Keratinocyte (primary cell): ENCODE data around the gene OMP. TPM values are rescaled to one million over a fixed set of nuclear protein-coding genes. Genes with fewer than 3 reads are reported as not detected.

ENCODE experiments used
- DNase-seq: peaks from one replicate; pipeline ENCODE4 v3.0.0-alpha.2; 2011; ENCODE audit warnings: low read depth, missing footprints, low spot score
- FAIRE-seq: peaks from 2 replicates; lab custom pipeline; 2011; peaks lifted over from hg19 to GRCh38; lab: Jason Lieb, UNC
- H2AFZ ChIP-seq: 2 replicates; pipeline ENCODE4 v1.6.0; 2012; ENCODE audit warnings: low read length, control low read depth, inconsistent platforms; ENCODE audit not compliant: control insufficient read depth
- H3K27ac ChIP-seq: 2 replicates; pipeline ENCODE4 v1.5.1; 2011; ENCODE audit warnings: low read length; ENCODE audit not compliant: control insufficient read depth, insufficient read depth
- H3K27me3 ChIP-seq: 3 replicates; pipeline ENCODE4 v1.6.0; 2011; ENCODE audit warnings: low read length; ENCODE audit not compliant: control insufficient read depth, insufficient read depth; ENCODE audit errors: extremely low read depth
- H3K36me3 ChIP-seq, 2 experiments: 2 replicates in 1 of 2; 3 replicates in 1 of 2; pipeline ENCODE4 v1.5.1; 2011; ENCODE audit warnings: low read length in 2 of 2, mild to moderate bottlenecking in 1 of 2; ENCODE audit not compliant: control insufficient read depth in 2 of 2, insufficient read depth in 2 of 2; ENCODE audit errors: extremely low read depth in 1 of 2
- H3K4me1 ChIP-seq: 3 replicates; pipeline ENCODE4 v1.5.1; 2011; ENCODE audit warnings: low read length; ENCODE audit not compliant: control insufficient read depth, insufficient read depth; ENCODE audit errors: extremely low read depth
- H3K4me2 ChIP-seq: 3 replicates; pipeline ENCODE4 v1.6.0; 2011; ENCODE audit warnings: low read depth, low read length; ENCODE audit not compliant: control insufficient read depth, insufficient read depth; ENCODE audit errors: extremely low read depth
- H3K4me3 ChIP-seq, 3 experiments: fragments of 200-600 bp in 1 of 3; sonication (generic) in 1 of 3; 2 replicates in 2 of 3; 3 replicates in 1 of 3; pipeline ENCODE4 v1.5.1; 2011 to 2016; ENCODE audit warnings: low read length in 3 of 3, mild to moderate bottlenecking in 3 of 3, control low read depth in 2 of 3, inconsistent platforms in 1 of 3, low read depth in 1 of 3, mixed read lengths in 1 of 3, mixed run types in 1 of 3, moderate library complexity in 1 of 3; ENCODE audit not compliant: control insufficient read depth in 2 of 3, insufficient read depth in 2 of 3; ENCODE audit errors: extremely low read depth in 1 of 3
- H3K79me2 ChIP-seq: 2 replicates; pipeline ENCODE4 v1.6.0; 2012; ENCODE audit warnings: low read length; ENCODE audit not compliant: control insufficient read depth, insufficient read depth
- H3K9ac ChIP-seq: 3 replicates; pipeline ENCODE4 v1.6.0; 2011; ENCODE audit warnings: low read length; ENCODE audit not compliant: control insufficient read depth, insufficient read depth; ENCODE audit errors: extremely low read depth
- H3K9me1 ChIP-seq: 3 replicates; pipeline ENCODE4 v1.6.0; 2011; ENCODE audit warnings: low read length; ENCODE audit not compliant: control insufficient read depth, insufficient read depth; ENCODE audit errors: extremely low read depth
- H3K9me3 ChIP-seq: 2 replicates; pipeline ENCODE4 v1.5.1; 2012; ENCODE audit warnings: low read depth, low read length; ENCODE audit not compliant: control insufficient read depth
- H4K20me1 ChIP-seq: 3 replicates; pipeline ENCODE4 v1.6.0; 2011; ENCODE audit warnings: low read length; ENCODE audit not compliant: control insufficient read depth, insufficient read depth; ENCODE audit errors: extremely low read depth
- CTCF ChIP-seq, 3 experiments: IDR thresholded peaks in 1 of 3; conservative IDR thresholded peaks in 1 of 3; optimal IDR thresholded peaks in 1 of 3; 2 replicates in 2 of 3; 3 replicates in 1 of 3; pipeline versions ENCODE3 to v1.5.1; 2011; ENCODE audit warnings: low read length in 3 of 3, mild to moderate bottlenecking in 3 of 3, moderate library complexity in 2 of 3, control low read depth in 1 of 3, inconsistent platforms in 1 of 3; ENCODE audit not compliant: insufficient read depth in 2 of 3; ENCODE audit errors: extremely low read depth in 1 of 3
- EZH2 ChIP-seq: IDR thresholded peaks from one replicate; pipeline ENCODE4 v1.6.1; 2012; ENCODE audit warnings: inconsistent platforms, mild to moderate bottlenecking, low read length, moderate library complexity
- dilution Hi-C: fragments of 300-500 bp; cut with MboI; formaldehyde crosslinking; loops from one replicate; pipeline ENCODE4 v1.7.0; 2020; ENCODE audit warnings: low sequenced_read_pairs; ENCODE audit not compliant: extremely low pct_ligation_motif_present
- polyA plus RNA-seq, 5 experiments: library from polyadenylated mRNA; depleted of rRNA in 3 of 5; stranded (reverse) in 3 of 5; stranded (forward) in 1 of 5; unstranded in 1 of 5; fragments of >200 nt; gene quantifications; 1 replicate in 1 of 5; 2 replicates in 3 of 5; 3 replicates in 1 of 5; pipeline versions ENCODE4 v1.2.1 to v1.2.3, GENCODE V29; 2011 to 2012; ENCODE audit warnings: missing spikeins in 2 of 5, low read depth in 1 of 5, low replicate concordance in 1 of 5

The OMP gene
- polyA plus RNA-seq, 1 donor (not counting 4 experiments of a cell fraction or from before 2014, with no cell fraction given): not detected

- no peak overlapping the region for H3K4me2 ChIP-seq
- dilution Hi-C loops: no loop called here
- no peak overlapping the region for H3K4me3 ChIP-seq
- H4K20me1 ChIP-seq: no peaks in the 10 kb centered on the region
- H3K9ac ChIP-seq: no peak overlapping the region
- H2AFZ ChIP-seq: no peak overlapping the region
- no peak for TF ChIP-seq EZH2
- no peak for TF ChIP-seq CTCF (optimal IDR thresholded peaks at IDR 0.05 in 1 of 3, IDR thresholded peaks at IDR 0.05 in 1 of 3, conservative IDR thresholded peaks at IDR 0.05 in 1 of 3; ENCODE audit: extremely low read depth in 1 of 3, insufficient read depth in 2 of 3, low read length in 3 of 3)
- no peaks in the 10 kb centered on the region for H3K9me3 ChIP-seq
- FAIRE-seq (no peak), DNase-seq (no peak)
- no peaks in the 10 kb centered on the region for H3K79me2 ChIP-seq
- H3K36me3 ChIP-seq: no peaks in the 10 kb centered on the region
- H3K4me1 ChIP-seq: no peaks in the 10 kb centered on the region
- no peaks in the 10 kb centered on the region for H3K9me1 ChIP-seq
- no peaks in the 10 kb centered on the region for H3K27me3 ChIP-seq
- no peak overlapping the region for H3K27ac ChIP-seq
These were observed 19.4 kb downstream of the OMP start for GRCh38 chr11:77121876-77122575.

GRCh38 chr11:77122576-77123212 lies 20.1 kb downstream of the OMP start:
- DNase-seq: no peak
- Histone ChIP-seq H3K4me3 (no peak overlapping the region), H3K9me1 (no peaks in the 10 kb centered on the region), H3K27ac (no peak overlapping the region), H3K27me3 (no peaks in the 10 kb centered on the region), H3K79me2 (no peaks in the 10 kb centered on the region), H3K9ac (no peak overlapping the region), H3K9me3 (no peaks in the 10 kb centered on the region), H2AFZ (no peak overlapping the region), H3K36me3 (no peaks in the 10 kb centered on the region), H4K20me1 (no peaks in the 10 kb centered on the region), H3K4me2 (no peak overlapping the region), H3K4me1 (peaks cover 5% of the 10 kb centered on the region)
- dilution Hi-C loops: no loop called here
- no peak for FAIRE-seq
- no peak for TF ChIP-seq CTCF (optimal IDR thresholded peaks at IDR 0.05 in 1 of 3, IDR thresholded peaks at IDR 0.05 in 1 of 3, conservative IDR thresholded peaks at IDR 0.05 in 1 of 3; ENCODE audit: extremely low read depth in 1 of 3, insufficient read depth in 2 of 3, low read length in 3 of 3)
- TF ChIP-seq EZH2: no peak
